GM12892 (cell line): Measurements from ENCODE around the gene HERC5.

Experiments
- DNase-seq: peaks from one replicate; pipeline ENCODE4 v3.0.0; 2011; ENCODE audit not compliant: insufficient read length
- FAIRE-seq: peaks from 2 replicates; lab custom pipeline; 2011; peaks lifted over from hg19 to GRCh38; lab: Jason Lieb, UNC
- POLR2A ChIP-seq: IDR thresholded peaks from 2 replicates; pipeline ENCODE4 v1.6.1; 2011; ENCODE audit warnings: low read depth, low read length, control low read depth
- POLR2AphosphoS5 ChIP-seq: IDR thresholded peaks from 2 replicates; pipeline ENCODE4 v1.6.1; 2011; ENCODE audit warnings: low read depth, low read length, control low read depth
- TAF1 ChIP-seq: IDR thresholded peaks from 2 replicates; pipeline ENCODE4 v1.6.1; 2011; ENCODE audit warnings: low read depth, mild to moderate bottlenecking, control low read depth, low read length, borderline replicate concordance

Gene HERC5

DNA sequence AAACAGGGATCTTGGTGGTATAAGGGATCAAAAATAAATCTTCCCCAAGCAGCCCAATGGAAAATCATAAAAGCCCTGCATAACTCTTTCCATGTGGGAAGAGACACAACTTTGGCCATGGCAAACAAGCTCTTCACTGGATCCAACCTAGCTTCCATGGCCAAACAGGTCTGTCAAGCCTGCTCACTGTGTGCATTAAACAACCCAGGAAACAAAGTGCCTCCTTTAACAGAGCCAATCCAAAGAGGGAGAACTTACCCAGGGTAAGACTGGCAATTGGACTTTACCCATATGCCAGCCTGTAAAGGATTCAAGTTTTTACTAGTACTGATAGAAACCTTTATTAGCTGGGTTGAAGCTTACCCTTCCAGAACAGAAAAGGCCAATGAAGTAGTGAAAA is 7.6 kb upstream of the HERC5 start:
- TF ChIP-seq POLR2A = no peak
- no peak for TF ChIP-seq TAF1
- no peak for TF ChIP-seq POLR2AphosphoS5
- FAIRE-seq (no peak), DNase-seq (no peak)

DNA sequence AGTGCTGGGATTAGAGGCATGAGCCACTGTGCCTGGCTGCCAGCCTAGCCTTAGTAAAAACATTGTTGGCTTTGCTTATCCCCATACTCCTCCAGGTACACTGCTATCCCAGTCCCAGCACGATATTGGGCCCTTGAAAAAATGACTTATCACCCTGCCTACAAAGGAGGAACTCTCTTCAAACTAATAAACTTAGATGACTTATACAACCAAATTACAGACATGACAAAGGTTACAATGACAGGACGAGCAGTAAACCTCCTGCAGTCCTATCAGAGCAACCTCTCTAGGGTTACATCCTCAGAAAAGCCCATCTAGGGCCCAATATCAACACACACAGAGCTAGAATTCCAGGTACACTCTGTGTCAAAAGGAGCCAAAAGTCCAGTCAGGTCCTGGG is 5.7 kb upstream of the HERC5 start:
- TF ChIP-seq TAF1 = no peak
- no peak for FAIRE-seq
- DNase-seq = no peak

DNA sequence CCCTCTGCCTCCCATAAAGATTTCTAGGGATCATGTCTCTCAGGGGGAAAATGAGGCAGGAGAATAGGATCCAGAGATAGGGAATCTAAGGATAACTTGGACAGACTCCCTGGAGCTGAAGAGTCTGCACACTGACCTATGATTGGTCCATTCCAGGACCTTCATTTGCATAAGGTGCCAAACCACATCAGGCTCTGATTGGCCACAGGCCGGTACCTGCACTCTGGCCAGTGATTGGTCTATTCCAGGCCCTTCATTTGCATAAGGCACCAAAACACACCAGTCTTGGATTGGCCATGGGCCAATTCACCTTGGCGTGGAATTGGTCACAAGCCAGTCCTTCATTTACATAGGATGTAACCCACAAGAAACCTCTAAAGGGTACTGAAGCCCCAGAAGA is 4.0 kb upstream of the HERC5 start:
- FAIRE-seq (no peak), DNase-seq (no peak)
- TF ChIP-seq TAF1 (no peak), POLR2AphosphoS5 (no peak), POLR2A (no peak)

DNA sequence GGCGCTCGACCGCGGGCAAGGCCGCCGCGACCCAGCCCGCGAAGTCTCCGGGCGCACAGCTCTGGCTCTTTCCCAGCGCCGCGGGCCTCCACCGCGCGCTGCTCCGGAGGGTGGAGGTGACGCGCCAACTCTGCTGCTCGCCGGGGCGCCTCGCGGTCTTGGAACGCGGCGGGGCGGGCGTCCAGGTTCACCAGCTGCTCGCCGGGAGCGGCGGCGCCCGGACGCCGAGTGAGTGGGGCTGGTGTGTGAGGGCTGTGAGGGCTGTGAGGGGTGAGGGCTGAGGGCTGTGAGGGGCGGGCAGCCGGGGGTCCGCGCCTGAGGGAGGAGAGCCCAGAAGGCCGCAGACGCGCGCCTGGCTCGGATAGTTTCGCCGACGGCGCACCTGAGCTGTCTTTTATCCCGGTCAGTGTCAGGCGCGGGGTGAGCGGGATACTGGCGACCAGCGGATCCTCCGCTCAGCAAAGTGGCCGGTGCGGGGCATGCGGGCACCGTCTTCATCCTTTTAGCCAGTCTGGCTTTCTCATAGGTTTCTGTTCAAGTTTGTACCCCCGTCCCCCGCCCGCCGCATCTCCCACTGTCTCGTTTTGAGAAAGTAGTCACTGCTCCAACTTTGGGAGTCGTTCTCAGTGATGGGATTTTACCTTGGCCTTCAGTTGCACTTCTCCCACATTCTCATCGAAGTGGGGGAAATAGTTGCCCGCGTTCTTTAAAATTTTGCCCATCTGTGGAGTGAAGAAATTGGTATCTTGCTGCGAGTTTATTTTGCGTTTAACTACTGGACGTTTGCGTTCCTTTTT is 586 bp downstream of the HERC5 start:
- peak; percentile 43 for DNase-seq
- FAIRE-seq = peak; percentile 30
- TF ChIP-seq TAF1 = no peak
- no peak for TF ChIP-seq POLR2AphosphoS5
- no peak for TF ChIP-seq POLR2A

DNA sequence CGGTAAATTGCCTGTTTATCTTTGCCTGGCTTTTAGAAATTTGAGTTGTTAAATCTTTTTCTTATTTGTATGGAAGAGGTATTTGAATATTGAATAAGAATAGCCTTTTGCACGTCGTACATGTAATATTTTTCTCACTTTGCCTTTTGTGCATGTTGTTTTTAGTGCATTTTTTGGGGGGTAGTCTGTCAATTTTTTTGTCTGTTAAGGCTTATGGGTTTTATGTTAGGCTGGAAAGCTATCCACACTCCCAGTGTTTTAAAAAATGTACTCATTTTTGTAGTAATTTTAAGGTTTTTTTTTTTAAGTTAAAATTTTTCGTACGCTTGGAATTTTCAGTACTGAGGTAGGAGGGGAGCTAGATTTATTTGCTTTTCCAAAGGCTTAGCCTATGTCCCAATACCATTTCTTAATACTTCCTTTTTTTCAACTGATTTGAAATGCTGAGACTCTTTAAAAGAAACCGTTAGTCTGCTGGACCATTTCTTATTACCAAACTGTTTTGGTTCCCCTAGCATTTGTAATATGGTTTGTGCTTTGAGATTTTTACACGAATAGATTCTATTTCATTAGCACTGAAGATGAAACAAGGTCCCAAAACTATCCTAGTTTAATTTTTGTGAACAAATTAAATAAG is 1.3 kb downstream of the HERC5 start:
- TF ChIP-seq POLR2AphosphoS5 (no peak), TAF1 (no peak), POLR2A (no peak)
- DNase-seq (no peak), FAIRE-seq (no peak)

DNA sequence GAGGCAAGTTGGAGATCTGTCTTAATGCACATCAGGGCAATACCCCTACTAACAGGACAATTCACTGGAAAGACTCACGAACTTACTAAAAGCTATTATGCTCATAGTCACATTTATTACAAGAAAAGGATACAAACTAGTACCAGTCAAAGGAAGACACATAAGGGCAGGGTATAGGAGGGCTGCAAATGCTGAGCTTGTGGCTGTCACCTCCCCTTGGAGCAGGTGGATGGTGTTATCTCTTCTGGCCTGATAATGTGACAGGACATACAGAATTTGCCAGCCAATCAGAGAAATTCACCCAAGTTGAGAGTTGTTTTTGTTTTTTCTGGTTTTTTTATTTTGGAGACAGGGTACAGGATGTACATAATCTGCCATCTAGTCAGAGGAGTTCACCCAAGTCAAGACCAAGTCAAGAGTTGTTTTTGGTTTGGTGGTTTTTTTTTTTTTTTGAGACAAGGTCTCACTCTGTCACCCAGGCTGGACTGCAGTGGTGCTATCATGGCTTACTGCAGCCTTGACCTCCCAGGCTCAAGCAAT is 8.8 kb downstream of the HERC5 start:
- DNase-seq = no peak
- FAIRE-seq = no peak

DNA sequence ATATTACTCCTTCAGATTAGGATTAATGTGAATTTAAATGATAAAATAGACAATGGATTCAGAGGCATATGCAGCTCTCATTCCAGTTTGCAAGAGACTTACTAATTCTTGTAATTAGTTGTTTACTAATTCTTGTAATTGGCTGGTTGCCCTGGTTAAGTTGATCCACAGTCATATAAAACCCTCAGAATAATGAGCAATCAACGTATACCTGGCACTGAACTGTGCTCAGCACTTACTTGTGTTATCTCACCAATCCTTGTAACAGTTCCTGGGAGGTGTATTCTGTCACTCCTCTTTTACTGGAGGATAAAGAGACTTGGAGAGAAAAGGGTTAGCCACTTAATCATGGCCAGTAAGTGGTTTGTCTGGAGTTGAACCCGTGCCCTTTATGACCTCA is 10.5 kb downstream of the HERC5 start:
- peak; percentile 38 for FAIRE-seq
- TF ChIP-seq POLR2AphosphoS5 = no peak
- no peak for TF ChIP-seq TAF1
- no peak for TF ChIP-seq POLR2A
- no peak for DNase-seq

More for the DNA sequence above, 8.8 kb downstream of the HERC5 start:
- TF ChIP-seq TAF1 (no peak), POLR2A (no peak), POLR2AphosphoS5 (no peak)

DNA sequence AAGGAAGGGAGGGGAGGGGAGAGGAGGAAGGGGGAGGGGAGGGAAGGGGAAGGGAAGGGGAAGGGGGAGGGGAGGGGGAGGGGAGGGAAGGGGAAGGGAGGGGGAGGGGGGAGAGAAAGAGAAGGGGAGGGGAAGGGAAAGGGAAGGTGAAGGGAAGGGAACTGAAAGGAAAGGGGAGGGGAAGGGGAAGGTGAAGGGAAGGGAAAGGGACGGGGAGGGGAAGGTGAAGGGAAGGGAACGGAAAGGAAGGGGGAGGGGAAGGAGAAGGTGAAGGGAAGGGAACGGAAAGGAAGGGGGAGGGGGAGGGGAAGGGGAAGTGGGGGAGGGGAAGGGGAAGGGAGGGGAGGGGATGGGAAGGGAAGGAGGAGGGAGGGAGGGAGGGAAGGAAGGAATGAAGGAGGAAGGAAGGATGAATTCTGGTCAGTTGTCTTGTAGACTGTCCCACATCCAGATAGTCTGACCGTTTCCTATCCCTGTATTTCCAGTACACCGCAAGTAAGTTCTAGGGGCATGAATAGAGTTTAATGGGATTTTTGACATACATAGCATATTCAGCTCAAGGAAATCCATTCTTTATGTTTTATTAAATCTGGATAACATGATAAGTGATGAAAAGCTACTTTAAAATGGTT is 20.4 kb downstream of the HERC5 start:
- DNase-seq (no peak), FAIRE-seq (no peak)
- no peak for TF ChIP-seq POLR2AphosphoS5
- no peak for TF ChIP-seq TAF1
- no peak for TF ChIP-seq POLR2A

DNA sequence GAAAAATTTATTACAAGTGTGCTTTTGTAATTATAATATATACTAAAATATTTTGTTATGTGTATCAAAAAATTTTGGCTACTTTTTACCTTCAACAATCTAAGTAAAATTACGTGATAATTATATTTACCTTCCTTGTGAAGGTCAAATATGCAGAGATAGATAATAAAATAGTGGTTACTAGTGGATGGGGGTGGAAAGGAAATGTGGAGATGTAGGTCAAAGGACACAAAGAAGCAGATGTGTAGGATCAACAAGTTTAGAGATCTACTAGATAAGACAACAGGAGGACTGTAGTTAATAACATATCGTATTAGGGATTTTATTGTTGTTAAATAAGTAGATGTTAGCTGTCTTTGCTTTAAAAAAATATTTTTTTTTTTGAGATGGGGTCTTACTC is 21.3 kb downstream of the HERC5 start:
- DNase-seq (no peak), FAIRE-seq (no peak)
- TF ChIP-seq POLR2A (no peak), POLR2AphosphoS5 (no peak)

DNA sequence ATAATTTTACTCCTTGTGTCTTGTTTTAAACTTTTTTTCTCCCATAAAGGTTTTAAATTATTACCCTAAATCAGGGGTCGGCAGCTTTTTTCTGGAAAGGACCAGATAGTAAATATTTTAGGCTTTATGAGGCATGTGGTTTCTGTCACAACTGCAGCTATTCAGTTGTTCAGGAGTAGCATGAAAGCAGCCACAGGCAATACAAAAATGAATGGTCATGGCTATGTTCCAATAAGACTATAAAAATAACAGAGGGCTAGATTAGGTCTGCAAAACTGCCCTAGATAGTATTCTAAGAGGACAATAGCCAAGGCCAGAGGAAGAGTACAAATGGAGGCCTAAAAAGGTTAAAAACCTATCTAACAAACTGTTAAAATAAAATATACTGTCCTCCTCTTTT is 24.6 kb downstream of the HERC5 start:
- no peak for DNase-seq
- no peak for TF ChIP-seq POLR2A
- no peak for TF ChIP-seq TAF1
- TF ChIP-seq POLR2AphosphoS5 = no peak
- no peak for FAIRE-seq

DNA sequence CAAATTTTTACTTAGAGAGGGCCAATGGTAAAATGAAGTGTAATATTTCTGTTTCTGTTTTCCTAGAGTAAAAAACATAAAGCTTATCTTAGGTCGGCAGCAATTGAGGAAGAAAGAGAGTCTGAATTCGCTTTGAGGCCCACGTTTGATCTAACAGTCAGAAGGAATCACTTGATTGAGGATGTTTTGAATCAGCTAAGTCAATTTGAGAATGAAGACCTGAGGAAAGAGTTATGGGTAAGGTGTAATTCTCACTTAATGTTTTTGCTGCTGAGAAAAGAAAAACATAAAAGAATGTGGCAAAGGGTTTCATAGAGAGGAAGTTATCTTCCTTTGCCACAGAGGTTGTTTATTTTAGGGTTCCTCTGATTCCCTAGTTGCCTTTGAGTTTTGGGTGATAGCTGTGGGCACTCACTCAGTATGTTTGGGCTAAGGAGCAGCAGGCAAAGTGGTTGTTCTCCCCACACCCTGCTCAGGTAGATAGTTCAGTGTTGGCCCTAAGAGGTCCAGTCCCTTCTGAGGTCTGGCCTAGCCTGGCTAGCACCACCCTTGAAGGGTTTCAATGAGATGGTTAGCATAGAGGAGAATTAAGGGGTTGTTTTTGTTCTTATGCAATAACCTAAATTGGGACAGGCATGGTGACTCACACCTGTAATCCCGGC is 32.3 kb downstream of the HERC5 start:
- FAIRE-seq (no peak), DNase-seq (no peak)
- TF ChIP-seq TAF1 (no peak), POLR2A (no peak), POLR2AphosphoS5 (no peak)

DNA sequence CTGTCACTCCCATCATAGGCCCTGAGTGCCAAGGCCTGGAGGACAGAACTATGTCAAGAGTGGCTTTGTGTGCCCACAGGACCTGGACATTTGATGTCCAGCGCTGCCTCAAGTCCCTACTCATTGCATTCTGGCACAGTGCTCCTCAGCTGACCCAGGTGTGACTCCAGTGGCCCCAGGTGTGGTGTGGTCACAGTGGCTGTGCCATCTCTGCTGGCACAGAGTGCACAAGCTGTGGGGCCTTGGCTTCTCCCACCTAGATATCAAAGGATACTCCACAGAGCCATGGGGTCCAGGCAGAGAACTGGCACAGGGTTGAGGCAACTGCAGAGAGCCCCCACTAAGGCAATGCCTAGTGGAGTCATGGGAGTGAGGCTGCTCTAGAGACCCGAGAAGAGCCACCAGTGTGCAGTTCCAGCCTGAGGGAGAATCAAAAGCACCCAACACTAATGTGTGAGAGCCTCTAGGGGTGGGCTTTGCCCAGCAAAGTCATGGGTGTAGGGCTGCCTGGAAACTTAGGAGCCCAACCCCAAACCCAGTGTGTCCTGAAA is 41.0 kb downstream of the HERC5 start:
- FAIRE-seq = no peak
- TF ChIP-seq POLR2A (no peak), POLR2AphosphoS5 (no peak), TAF1 (no peak)
- DNase-seq = no peak
